DOHH2 (cell line): ENCODE measurements around the gene FAM20C.

Experiments
- H3F3A ChIP-seq: fragments of 200-600 bp; sonication (generic), shearing (Covaris generic); 2 replicates; pipeline ENCODE4 v1.6.0; 2016; ENCODE audit warnings: antibody characterized with exemption, mild to moderate bottlenecking; ENCODE audit not compliant: control insufficient read depth, insufficient read depth
- H3K27ac ChIP-seq: fragments of 200-600 bp; sonication (generic); 2 replicates; pipeline ENCODE4 v1.5.1; 2014; ENCODE audit warnings: low read depth, mild to moderate bottlenecking, low read length, moderate library complexity
- H3K27me3 ChIP-seq: fragments of 200-600 bp; sonication (generic); 2 replicates; pipeline ENCODE4 v1.6.1; 2014; ENCODE audit warnings: mild to moderate bottlenecking, low read length, mixed read lengths; ENCODE audit not compliant: control insufficient read depth
- H3K36me3 ChIP-seq: fragments of 200-600 bp; sonication (generic); 2 replicates; pipeline ENCODE4 v1.6.1; 2014; ENCODE audit warnings: mild to moderate bottlenecking, low read length, moderate library complexity, mixed read lengths; ENCODE audit not compliant: control insufficient read depth
- H3K4me1 ChIP-seq: fragments of 200-600 bp; sonication (generic); 2 replicates; pipeline ENCODE4 v1.6.1; 2014; ENCODE audit warnings: mild to moderate bottlenecking, low read length, mixed read lengths; ENCODE audit not compliant: control insufficient read depth
- H3K4me2 ChIP-seq: fragments of 200-600 bp; sonication (generic); 2 replicates; pipeline ENCODE4 v1.6.0; 2014; ENCODE audit warnings: mild to moderate bottlenecking, low read length, moderate library complexity
- H3K4me3 ChIP-seq: fragments of 200-600 bp; sonication (generic); 2 replicates; pipeline ENCODE4 v1.5.1; 2014; ENCODE audit warnings: mild to moderate bottlenecking, low read length, mixed read lengths
- H3K79me2 ChIP-seq: fragments of 200-600 bp; sonication (generic); 2 replicates; pipeline ENCODE4 v1.6.1; 2014; ENCODE audit warnings: mild to moderate bottlenecking, low read length, mixed read lengths; ENCODE audit not compliant: control insufficient read depth
- H3K9me2 ChIP-seq: fragments of 200-600 bp; sonication (generic); replicated peaks from 2 replicates; pipeline ENCODE4 v1.6.1; 2014; ENCODE audit warnings: mild to moderate bottlenecking, low read length, mixed read lengths; ENCODE audit not compliant: control insufficient read depth
- H3K9me3 ChIP-seq: fragments of 200-600 bp; sonication (generic); 2 replicates; pipeline ENCODE4 v1.6.1; 2014; ENCODE audit warnings: antibody characterized with exemption, low read length, mixed read lengths; ENCODE audit not compliant: control insufficient read depth, insufficient read depth
- H4K20me1 ChIP-seq: fragments of 200-600 bp; sonication (generic); 2 replicates; pipeline ENCODE4 v1.6.0; 2014; ENCODE audit warnings: low read depth, mild to moderate bottlenecking, antibody characterized with exemption, low read length, moderate library complexity; ENCODE audit not compliant: control insufficient read depth, insufficient read depth
- EZH2phosphoT487 ChIP-seq: fragments of 200-600 bp; sonication (generic); IDR thresholded peaks from 2 replicates; pipeline ENCODE4 v1.6.1; 2017; ENCODE audit warnings: borderline replicate concordance, mild to moderate bottlenecking, antibody characterized with exemption, low read length, moderate library complexity, mixed read lengths
- TF ChIP-seq, protein P1 (sequence below): fragments of 200-600 bp; sonication (generic); IDR thresholded peaks from one replicate; pipeline ENCODE4 v1.5.1; 2014; ENCODE audit warnings: antibody characterized with exemption, mild to moderate bottlenecking, low read depth, low read length; ENCODE audit not compliant: poor library complexity, severe bottlenecking

FAM20C gene

DNA sequence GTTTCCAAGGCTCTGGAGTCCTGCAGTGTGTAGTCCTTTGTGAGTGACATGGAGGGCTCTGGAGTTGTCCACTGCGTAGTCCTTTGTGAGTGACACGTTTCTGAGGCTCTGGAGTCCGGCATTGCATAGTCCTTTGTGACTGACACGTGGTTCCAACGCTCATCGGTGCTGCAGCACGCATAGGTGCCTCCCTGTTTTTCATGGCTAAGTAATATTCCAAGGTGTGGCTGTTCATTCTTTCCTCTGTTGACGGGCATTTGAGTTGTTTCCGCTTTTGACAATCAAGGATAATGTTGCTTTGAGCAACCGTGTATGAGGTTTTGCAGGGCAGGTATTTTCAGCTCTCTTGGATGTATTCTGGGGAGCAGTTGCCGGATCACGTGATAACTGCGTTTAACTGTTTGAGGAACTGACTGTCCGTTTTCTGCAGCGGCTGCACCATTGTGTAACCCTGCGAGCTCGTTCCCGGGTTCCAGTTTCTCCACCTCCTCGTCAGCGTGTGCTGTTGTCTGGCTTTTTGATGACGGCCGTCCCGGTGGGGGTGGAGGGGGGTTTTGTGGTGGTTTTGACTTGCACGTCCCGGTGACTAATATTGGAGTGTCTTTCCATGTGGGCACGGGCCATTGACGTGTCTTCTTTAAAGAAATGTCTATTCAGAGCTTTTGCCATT, 21.1 kb downstream of the FAM20C start:
- no peak overlapping the region for H3K4me3 ChIP-seq
- no peak overlapping the region for H3K4me2 ChIP-seq
- H3K4me1 ChIP-seq, result no peaks in the 10 kb centered on the region
- TF ChIP-seq, protein P1, sequence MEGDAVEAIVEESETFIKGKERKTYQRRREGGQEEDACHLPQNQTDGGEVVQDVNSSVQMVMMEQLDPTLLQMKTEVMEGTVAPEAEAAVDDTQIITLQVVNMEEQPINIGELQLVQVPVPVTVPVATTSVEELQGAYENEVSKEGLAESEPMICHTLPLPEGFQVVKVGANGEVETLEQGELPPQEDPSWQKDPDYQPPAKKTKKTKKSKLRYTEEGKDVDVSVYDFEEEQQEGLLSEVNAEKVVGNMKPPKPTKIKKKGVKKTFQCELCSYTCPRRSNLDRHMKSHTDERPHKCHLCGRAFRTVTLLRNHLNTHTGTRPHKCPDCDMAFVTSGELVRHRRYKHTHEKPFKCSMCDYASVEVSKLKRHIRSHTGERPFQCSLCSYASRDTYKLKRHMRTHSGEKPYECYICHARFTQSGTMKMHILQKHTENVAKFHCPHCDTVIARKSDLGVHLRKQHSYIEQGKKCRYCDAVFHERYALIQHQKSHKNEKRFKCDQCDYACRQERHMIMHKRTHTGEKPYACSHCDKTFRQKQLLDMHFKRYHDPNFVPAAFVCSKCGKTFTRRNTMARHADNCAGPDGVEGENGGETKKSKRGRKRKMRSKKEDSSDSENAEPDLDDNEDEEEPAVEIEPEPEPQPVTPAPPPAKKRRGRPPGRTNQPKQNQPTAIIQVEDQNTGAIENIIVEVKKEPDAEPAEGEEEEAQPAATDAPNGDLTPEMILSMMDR, result no peak
- no peak for TF ChIP-seq EZH2phosphoT487
- peaks cover 54% of the 10 kb centered on the region for H3K9me3 ChIP-seq
- H3K27ac ChIP-seq, result no peak overlapping the region
- H3K79me2 ChIP-seq, result no peaks in the 10 kb centered on the region
- H4K20me1 ChIP-seq, result no peaks in the 10 kb centered on the region
- no peaks in the 10 kb centered on the region for H3K36me3 ChIP-seq
- H3F3A ChIP-seq, result no peaks in the 10 kb centered on the region
- no peaks in the 10 kb centered on the region for H3K27me3 ChIP-seq
- H3K9me2 ChIP-seq, result no peaks in the 10 kb centered on the region

DNA sequence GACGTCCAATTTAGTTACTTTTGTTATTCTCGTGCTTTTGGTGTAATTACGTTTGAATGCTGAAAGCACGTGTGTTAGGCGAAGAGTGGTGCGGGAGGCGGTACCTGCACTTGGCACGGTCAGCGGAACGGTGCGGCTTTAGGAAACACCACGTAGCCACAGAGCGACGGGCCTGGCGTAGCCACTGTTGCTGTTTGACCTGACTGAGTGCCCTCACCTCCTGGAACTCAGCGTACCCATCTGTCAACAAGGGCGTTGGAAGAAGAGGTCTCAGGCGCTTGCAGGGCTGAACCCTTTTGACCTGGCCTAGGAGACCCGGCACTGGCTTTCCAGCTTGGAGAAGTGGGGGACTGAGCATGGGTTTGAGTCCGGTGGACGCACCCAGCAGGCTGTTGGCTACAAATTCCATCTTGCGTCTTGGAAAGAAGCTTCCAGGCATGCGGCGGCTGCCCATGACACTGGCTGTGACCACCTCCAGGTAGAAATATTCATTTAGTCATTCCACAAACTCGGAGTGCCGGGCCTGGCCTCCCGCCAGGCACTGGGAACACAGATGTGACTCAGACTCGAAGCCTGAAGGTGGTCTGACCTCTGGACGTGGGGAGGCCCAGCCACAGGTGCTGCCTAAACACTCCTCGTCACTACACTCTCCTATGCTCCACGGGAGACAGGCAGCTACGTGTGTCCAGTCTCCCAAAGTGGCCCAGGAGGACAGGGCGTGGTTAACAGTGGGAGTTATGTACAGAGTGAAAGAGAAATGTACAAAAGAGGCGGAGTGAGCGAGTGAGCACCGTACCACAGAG, 22.2 kb downstream of the FAM20C start:
- Histone ChIP-seq H4K20me1 (no peaks in the 10 kb centered on the region), H3K9me2 (no peaks in the 10 kb centered on the region), H3K9me3 (peaks cover 51% of the 10 kb centered on the region), H3K27ac (no peak overlapping the region), H3K4me3 (no peak overlapping the region), H3K4me1 (no peaks in the 10 kb centered on the region), H3K27me3 (no peaks in the 10 kb centered on the region), H3K36me3 (no peaks in the 10 kb centered on the region), H3K79me2 (no peaks in the 10 kb centered on the region), H3K4me2 (no peak overlapping the region), H3F3A (no peaks in the 10 kb centered on the region)
- TF ChIP-seq EZH2phosphoT487, result no peak
- TF ChIP-seq, protein P1, result no peak

DNA sequence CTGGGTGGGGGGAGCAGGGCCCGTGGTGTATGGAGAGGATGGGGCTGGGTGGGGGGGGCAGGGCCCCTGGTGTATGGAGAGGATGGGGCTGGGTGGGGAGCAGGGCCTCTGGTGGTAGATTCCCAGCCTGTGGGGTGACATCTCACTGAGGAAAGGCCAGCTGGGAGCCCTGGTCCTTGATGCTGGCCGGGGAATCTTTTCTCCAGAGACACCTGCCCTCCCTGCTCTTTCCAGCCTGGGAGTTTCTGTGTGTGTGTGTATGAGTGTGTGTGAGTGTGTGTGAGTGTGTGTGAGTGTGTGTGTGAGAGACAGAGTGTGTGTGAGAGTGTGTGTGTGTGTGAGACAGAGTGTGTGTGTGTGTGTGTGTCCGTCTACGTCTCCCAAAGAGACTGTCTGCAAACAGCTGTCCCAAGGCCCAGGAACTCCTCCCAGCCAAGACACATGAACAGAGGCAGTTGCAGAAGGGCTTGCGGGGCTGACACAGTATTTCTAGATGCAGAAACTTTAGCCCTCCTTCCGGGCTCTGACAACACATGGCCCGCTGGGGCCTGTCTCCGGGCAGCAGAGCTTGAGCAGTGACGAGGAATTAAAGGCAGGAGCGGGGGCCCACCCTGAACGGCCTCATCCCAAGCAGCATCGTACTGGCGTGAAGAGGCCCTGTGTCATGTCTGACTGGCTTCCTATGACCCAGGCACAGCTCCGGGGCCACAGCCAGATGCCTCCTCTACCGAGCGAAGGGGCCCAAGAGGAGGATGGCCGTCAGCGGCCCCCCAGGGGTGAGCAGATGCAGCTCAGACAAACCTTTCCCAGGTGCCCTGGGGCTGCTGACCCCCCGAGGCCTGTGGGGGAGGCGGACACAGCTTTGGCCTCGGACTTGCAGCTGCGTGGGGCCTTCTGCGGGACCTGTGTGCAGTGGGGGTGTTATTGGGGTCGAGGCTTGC, 24.3 kb downstream of the FAM20C start:
- H3K79me2 ChIP-seq, result no peaks in the 10 kb centered on the region
- H3K27ac ChIP-seq, result no peak overlapping the region
- no peak overlapping the region for H3K4me3 ChIP-seq
- H3K9me3 ChIP-seq, result peaks cover 36% of the 10 kb centered on the region
- H4K20me1 ChIP-seq, result no peaks in the 10 kb centered on the region
- TF ChIP-seq, protein P1, result no peak
- TF ChIP-seq EZH2phosphoT487, result no peak
- H3K27me3 ChIP-seq, result no peaks in the 10 kb centered on the region
- no peaks in the 10 kb centered on the region for H3K4me1 ChIP-seq
- no peaks in the 10 kb centered on the region for H3K9me2 ChIP-seq
- no peaks in the 10 kb centered on the region for H3K36me3 ChIP-seq
- H3F3A ChIP-seq, result no peaks in the 10 kb centered on the region
- H3K4me2 ChIP-seq, result no peak overlapping the region
